ENCODE measurements around the gene SCYL3. TPM values are rescaled to one million over a fixed set of nuclear protein-coding genes. Genes with fewer than 3 reads are reported as not detected.
A peak's percentile ranks its signal among the peaks of the same experiment; 100 is the strongest.

Gene SCYL3
- polyA plus RNA-seq, 3 donors: 17.0 to 21.1 (median 19.3) TPM

- DNase-seq (ENCODE audit: low read depth in 3 of 3, low spot score in 2 of 3): no peak
Observed at GRCh38 chr1:169900571-169900970, 6.9 kb upstream of the SCYL3 start.

DNA sequence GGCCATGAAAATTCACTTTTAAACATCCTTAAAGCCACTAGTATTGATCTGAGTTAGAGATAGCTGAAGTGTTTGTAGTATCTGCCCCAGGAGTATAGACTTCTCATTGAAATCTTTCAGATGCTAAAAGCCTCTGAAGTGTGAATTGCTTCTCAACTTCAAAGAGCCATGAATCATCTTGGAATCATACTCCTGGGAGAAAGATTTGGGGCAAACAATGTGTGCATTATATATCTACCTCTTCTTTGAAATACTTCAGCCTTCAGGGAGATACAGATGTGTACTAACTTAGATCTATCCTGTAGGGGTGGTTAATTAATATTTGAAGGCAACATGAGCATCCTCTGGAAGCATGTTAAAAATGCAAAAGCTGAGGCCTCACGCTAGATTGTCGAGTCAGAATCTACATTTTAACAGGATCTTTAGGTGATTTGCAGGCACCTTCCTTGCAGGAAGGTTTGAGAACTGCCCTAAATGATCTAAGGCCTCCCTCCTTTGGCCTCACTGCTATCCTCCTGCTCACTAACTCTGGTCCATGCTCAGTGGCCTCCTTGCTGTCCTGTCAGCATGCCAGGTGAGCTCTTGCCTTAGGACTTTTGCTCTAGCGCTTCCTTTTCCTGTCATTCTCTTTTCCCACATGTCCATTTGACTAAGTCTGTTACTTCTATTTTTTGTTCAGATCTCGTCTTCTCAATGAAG is 6.0 kb upstream of the SCYL3 start:
- DNase-seq (ENCODE audit: low read depth in 3 of 3, low spot score in 2 of 3): no peak

- no peak for DNase-seq (ENCODE audit: low read depth in 3 of 3, low spot score in 2 of 3)
Observed at GRCh38 chr1:169896013-169896412, 2.3 kb upstream of the SCYL3 start.

GRCh38 chr1:169894424-169895145 is 889 bp upstream of the SCYL3 start:
- peak in 1 of 3 donors; percentile 14 for DNase-seq (ENCODE audit: low read depth in 3 of 3, low spot score in 2 of 3)

DNA sequence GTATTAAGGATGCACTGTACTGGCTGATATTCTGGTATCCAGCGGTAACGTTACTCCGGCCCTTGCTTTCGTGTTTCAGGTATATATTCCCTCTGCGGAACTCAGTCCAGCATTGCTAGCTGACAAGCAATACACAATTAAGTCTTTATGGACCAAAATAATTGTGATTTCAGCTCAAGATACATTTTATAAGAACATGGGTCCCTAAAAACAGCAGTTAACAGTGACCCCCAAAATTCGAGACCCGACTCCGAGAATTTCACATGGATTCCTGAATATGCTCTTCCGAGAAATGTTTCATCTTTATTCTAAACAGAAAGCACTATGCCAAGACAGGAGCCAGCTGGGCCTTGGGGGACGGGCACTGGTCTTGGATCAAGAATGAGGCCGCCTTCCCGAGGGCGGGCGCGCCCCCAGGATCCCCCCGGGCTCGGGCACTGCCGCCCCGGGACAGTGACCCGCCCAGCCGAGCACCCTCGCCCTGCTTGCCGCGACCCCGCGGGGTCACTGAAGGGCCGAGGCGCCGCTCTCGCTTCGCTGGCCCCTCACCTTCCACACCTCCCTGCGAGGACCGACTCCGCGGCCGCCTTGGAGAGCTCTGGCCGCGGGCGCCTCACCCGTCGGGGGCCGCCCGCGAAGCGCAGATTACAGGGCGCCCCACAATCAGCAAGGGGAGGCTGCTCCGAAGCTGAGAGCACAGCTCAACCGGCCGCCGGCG is 610 bp downstream of the SCYL3 start:
- peak; percentile 26 to 53 (median 36) for DNase-seq (ENCODE audit: low read depth in 3 of 3, low spot score in 2 of 3)

DNA sequence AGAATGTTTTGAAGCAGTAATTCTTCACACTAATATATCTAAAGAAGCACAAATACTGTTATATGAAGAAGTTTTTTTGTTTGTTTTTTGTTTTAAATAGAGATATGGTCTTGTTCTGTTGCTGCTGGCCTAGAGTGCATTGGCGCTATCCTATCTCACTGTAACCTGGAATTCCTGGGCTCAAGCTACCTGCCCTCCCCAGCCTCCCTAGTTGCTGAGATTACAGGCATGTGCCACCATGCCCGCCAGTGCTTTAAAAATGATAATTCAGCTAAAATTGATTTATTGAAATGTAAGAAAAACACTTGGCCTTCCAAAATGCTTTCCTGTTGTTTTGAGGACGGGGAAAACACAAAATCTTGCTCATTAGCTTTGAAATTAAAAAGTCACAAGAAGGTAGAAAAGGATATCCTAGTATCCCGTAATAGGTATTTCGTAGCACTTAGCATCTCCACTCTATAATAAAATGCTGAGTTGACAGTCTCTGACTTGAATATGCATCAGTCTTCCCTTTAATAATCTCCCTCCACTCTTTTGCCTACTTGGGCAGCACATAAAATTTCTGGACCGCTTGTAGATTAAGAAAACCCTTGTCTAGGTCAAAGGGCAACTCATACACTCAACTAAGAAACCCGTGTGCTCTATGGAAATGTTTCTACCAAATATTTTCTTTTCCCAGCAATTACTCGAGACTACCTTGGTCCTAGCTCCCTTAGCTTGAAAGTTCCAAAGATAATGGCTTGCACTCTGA is 1.3 kb downstream of the SCYL3 start:
- DNase-seq (ENCODE audit: low read depth in 3 of 3, low spot score in 2 of 3): no peak

GRCh38 chr1:169891539-169891885 is 2.2 kb downstream of the SCYL3 start:
- peak in 1 of 3 donors; percentile 20 for DNase-seq (ENCODE audit: low read depth in 3 of 3, low spot score in 2 of 3)

GRCh38 chr1:169890761-169891538 is 2.7 kb downstream of the SCYL3 start:
- DNase-seq (ENCODE audit: low read depth in 3 of 3, low spot score in 2 of 3): peak in 2 of 3 donors; percentile 32 to 38

- no peak for DNase-seq (ENCODE audit: low read depth in 3 of 3, low spot score in 2 of 3)
Observed at GRCh38 chr1:169889871-169890270, 3.8 kb downstream of the SCYL3 start.

GRCh38 chr1:169886931-169887330 is 6.8 kb downstream of the SCYL3 start:
- DNase-seq (ENCODE audit: low read depth in 3 of 3, low spot score in 2 of 3): no peak

- DNase-seq (ENCODE audit: low read depth in 3 of 3, low spot score in 2 of 3): no peak
Observed at GRCh38 chr1:169886422-169886821, 7.3 kb downstream of the SCYL3 start.

DNA sequence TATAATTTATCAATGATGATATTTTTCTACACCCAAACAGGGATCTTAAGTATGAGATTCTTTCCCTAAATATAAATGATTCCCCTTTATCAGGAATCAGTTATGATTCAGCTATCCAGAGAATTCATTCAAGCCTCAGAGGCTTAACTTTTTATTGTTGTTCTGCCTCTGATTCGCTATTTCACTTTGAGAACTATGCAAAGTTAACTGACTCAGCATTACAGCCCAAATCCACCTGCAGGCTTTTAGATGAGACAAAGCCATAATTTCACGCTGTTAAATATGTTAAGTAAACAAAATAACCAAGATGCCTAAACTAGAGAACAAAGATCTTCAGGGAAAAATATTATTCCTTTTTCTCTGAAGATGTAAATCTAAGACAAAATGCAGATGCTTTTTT is 8.5 kb downstream of the SCYL3 start:
- no peak for DNase-seq (ENCODE audit: low read depth in 3 of 3, low spot score in 2 of 3)

DNA sequence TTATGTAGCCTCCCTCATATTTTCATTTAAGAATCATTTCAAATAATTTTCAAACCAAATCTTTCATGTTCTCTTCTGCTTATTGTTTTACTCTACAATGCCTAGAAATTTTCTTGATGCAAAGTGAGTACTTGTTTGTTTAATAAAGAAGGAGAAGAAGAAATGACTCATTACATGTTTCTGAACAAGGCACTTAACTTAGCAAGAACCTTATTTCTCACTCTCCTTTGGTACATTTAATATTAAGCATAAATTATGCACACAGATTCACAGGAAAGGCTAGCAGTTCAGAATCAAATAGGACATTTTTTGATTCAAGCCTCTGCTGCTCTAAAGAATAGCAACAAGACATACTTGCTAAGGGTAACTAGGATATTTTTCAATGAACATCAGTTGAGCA is 9.1 kb downstream of the SCYL3 start:
- DNase-seq (ENCODE audit: low read depth in 3 of 3, low spot score in 2 of 3): no peak

DNA sequence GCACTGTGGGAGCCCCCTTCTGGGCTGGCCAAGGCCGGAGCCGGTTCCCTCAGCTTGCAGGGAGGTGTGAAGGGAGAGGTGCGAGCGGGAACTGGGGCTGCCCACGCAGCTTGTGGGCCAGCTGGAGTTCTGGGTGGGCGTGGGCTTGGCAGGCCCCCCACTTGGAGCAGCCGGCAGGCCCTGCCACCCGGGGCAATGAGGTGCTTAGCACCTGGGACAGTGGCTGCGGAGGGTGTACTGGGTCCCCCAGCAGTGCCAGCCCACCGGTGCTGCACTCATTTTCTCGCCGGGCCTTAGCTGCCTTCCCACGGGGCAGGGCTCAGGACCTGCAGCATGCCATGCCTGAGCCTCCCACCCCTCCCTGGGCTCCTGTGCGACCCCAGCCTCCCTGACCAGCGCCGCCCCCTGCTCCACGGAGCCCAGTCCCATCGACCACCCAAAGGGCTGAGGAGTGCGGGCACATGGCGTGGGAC is 11.6 kb downstream of the SCYL3 start:
- DNase-seq (ENCODE audit: low read depth in 3 of 3, low spot score in 2 of 3): no peak

DNA sequence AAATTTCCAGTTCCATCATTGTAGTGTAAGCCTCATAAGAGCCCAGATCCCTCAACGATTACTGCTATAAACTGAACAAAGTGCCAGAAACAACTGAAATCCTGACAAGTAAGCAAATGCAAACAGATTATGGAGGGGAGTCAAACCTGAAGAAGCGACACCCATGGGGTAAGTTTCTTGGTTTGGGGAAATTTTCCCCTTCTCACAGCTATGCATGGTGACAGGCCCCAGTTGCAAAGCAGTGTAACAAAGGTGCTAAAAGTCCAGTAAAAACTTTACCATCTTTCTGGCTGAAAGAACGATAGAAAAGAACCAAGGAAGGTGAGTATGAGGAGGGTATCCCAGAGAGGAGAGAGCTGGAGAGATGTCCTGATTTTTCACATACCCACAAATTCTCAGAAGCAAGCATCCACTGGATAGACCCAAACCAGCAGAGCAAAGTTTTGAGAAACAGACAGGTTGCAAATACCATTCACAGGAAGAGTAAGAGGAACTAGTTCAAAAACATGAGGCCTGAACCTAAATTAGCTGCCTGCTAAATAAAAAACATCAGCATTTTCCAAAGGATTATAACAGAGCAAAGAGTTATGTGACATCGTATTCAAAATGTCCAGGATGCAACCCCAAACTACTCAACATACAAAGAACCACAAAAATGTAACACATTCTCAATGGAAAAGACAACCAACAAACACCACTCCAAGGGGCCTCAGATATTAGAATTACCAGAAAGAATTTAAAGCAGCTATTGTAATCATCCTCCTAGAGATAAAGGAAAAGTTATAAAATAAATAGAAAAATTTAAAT is 14.5 kb downstream of the SCYL3 start:
- DNase-seq (ENCODE audit: low read depth in 3 of 3, low spot score in 2 of 3): no peak

- no peak for DNase-seq (ENCODE audit: low read depth in 3 of 3, low spot score in 2 of 3)
Observed at GRCh38 chr1:169878498-169878897, 15.2 kb downstream of the SCYL3 start.

DNA sequence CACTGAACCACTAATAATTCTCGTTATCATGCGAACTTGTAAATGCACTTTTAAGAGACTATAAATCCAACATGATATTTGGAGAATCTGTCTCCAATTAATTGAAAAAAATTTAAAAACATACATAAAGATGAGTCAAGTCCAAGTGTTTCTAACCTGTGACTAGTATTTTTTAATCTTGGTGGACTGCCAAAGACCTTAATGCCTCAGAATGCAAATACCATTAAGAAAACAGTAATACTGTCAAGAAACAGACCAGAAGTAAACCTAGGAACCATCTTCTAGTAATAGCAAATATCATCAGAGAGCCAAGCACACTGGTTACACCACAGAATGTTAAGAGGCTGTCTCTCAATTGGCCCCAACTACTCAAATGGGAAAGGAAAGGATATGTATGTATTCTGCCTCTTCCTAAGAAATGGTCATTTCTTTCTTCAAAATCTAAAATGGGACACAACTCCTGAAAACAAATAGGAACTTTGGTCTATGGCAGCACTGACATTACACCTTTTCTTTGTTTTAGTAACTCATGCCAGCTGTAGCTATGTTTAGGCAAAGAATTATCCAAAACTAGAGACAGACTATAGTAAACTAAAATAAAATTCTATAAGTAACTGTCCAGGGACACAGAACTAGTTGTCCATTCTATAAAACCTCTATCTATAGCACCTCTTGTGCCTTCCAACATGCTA is 15.8 kb downstream of the SCYL3 start:
- DNase-seq (ENCODE audit: low read depth in 3 of 3, low spot score in 2 of 3): no peak

- DNase-seq (ENCODE audit: low read depth in 3 of 3, low spot score in 2 of 3): no peak
Observed at GRCh38 chr1:169874229-169874628, 19.5 kb downstream of the SCYL3 start.
